Endothelial cell of umbilical vein (primary cell): ENCODE data around the gene CARD9. TPM values are rescaled to one million over a fixed set of nuclear protein-coding genes. Genes with fewer than 3 reads are reported as not detected.

ENCODE experiments used
- BruUV-seq: library from RNA; stranded (reverse); fragments of 400-500 nt; replicated peaks from 2 replicates; lab custom pipeline; 2021; lab: Mats Ljungman, UMichigan
- CTCF ChIA-PET: fragments of 300-600, 350-600 bp; sonication (Branson Sonifier 250); formaldehyde crosslinking; loops from one replicate; lab custom pipeline; 2021; ENCODE audit warnings: antibody characterized with exemption, inconsistent platforms; lab: Charles Lee
- POLR2A ChIA-PET: fragments of 300-600, 350-600 bp; sonication (Branson Sonifier 250); formaldehyde crosslinking; loops from one replicate; lab custom pipeline; 2021; ENCODE audit warnings: antibody characterized with exemption, inconsistent platforms; lab: Charles Lee
- DNase-seq: peaks from one replicate; pipeline ENCODE4 v3.0.0-alpha.2; 2011; ENCODE audit warnings: low read depth, low spot score
- FAIRE-seq: peaks from 2 replicates; lab custom pipeline; 2011; peaks lifted over from hg19 to GRCh38; lab: Jason Lieb, UNC
- H2AFZ ChIP-seq: 2 replicates; pipeline ENCODE4 v1.6.0; 2012; ENCODE audit warnings: low read depth, low read length, control low read depth, inconsistent platforms
- H3K27ac ChIP-seq: 2 replicates; pipeline ENCODE4 v1.5.1; 2011; ENCODE audit warnings: low read depth, mild to moderate bottlenecking, control low read depth, low read length, moderate library complexity; ENCODE audit not compliant: insufficient read depth
- H3K27me3 ChIP-seq, 2 experiments: 2 replicates each; pipeline versions ENCODE4 v1.6.0 to v1.6.1; 2011; ENCODE audit warnings: low read length in 2 of 2, mixed read lengths in 1 of 2; ENCODE audit not compliant: control insufficient read depth in 2 of 2, insufficient read depth in 2 of 2
- H3K36me3 ChIP-seq, 2 experiments: 2 replicates in 1 of 2; 3 replicates in 1 of 2; pipeline ENCODE4 v1.5.1; 2011; ENCODE audit warnings: low read length in 2 of 2, mild to moderate bottlenecking in 1 of 2, moderate library complexity in 1 of 2; ENCODE audit not compliant: control insufficient read depth in 2 of 2, insufficient read depth in 2 of 2; ENCODE audit errors: extremely low read depth in 1 of 2
- H3K4me1 ChIP-seq: 3 replicates; pipeline ENCODE4 v1.5.1; 2011; ENCODE audit warnings: mild to moderate bottlenecking, low read length; ENCODE audit not compliant: control insufficient read depth, insufficient read depth; ENCODE audit errors: extremely low read depth
- H3K4me2 ChIP-seq: 2 replicates; pipeline ENCODE4 v1.6.1; 2011; ENCODE audit warnings: low read length, control low read depth, mixed read lengths; ENCODE audit not compliant: insufficient read depth
- H3K4me3 ChIP-seq, 3 experiments: fragments of 200-600 bp in 1 of 3; sonication (generic), shearing (Covaris generic) in 1 of 3; replicated peaks in 1 of 3; 2 replicates each; pipeline ENCODE4 v1.5.1; 2011 to 2016; ENCODE audit warnings: control low read depth in 3 of 3, low read length in 3 of 3, mild to moderate bottlenecking in 2 of 3, inconsistent platforms in 1 of 3, low read depth in 1 of 3, moderate library complexity in 1 of 3; ENCODE audit not compliant: insufficient read depth in 1 of 3
- H3K79me2 ChIP-seq: 2 replicates; pipeline ENCODE4 v1.6.0; 2012; ENCODE audit warnings: low read length, inconsistent platforms; ENCODE audit not compliant: control insufficient read depth, insufficient read depth
- H3K9ac ChIP-seq: replicated peaks from 2 replicates; pipeline ENCODE3; 2011; ENCODE audit warnings: low read length, control low read depth; ENCODE audit not compliant: insufficient read depth; ENCODE audit errors: extremely low read depth
- H3K9me1 ChIP-seq: replicated peaks from 3 replicates; pipeline ENCODE4 v1.6.0; 2011; ENCODE audit warnings: mild to moderate bottlenecking, low read length; ENCODE audit not compliant: control insufficient read depth, insufficient read depth; ENCODE audit errors: extremely low read depth
- H3K9me3 ChIP-seq: replicated peaks from 2 replicates; pipeline ENCODE4 v1.5.1; 2012; ENCODE audit warnings: low read length, inconsistent platforms; ENCODE audit not compliant: control insufficient read depth, insufficient read depth
- H4K20me1 ChIP-seq: replicated peaks from 2 replicates; pipeline ENCODE3; 2011; ENCODE audit warnings: mild to moderate bottlenecking, low read length; ENCODE audit not compliant: control insufficient read depth, insufficient read depth; ENCODE audit errors: extremely low read depth
- CTCF ChIP-seq, 2 donors: IDR thresholded peaks; 1 replicate in 1 of 2; 2 replicates in 1 of 2; pipeline ENCODE4 v1.5.1; 2011; ENCODE audit warnings: low read length in 2 of 2, mild to moderate bottlenecking in 2 of 2, moderate library complexity in 2 of 2, control low read depth in 1 of 2, inconsistent platforms in 1 of 2, low read depth in 1 of 2; ENCODE audit not compliant: insufficient read depth in 1 of 2; ENCODE audit errors: extremely low read depth in 1 of 2
- EZH2 ChIP-seq: IDR thresholded peaks from 2 replicates; pipeline ENCODE4 v1.6.1; 2012; ENCODE audit warnings: borderline replicate concordance, low read depth, mild to moderate bottlenecking, moderate library complexity, low read length, inconsistent platforms; ENCODE audit not compliant: severe bottlenecking
- GATA2 ChIP-seq: IDR thresholded peaks from 2 replicates; pipeline ENCODE4 v1.7.0; 2011; ENCODE audit warnings: low read depth, mild to moderate bottlenecking, moderate library complexity, mixed read lengths, low read length; ENCODE audit not compliant: insufficient read length, insufficient read depth
- JUN ChIP-seq: IDR thresholded peaks from 2 replicates; pipeline ENCODE4 v1.6.1; 2011; ENCODE audit warnings: borderline replicate concordance, low read depth; ENCODE audit not compliant: insufficient read length, insufficient read depth
- POLR2AphosphoS5 ChIP-seq: IDR thresholded peaks from 2 replicates; pipeline ENCODE4 v1.6.1; 2012; ENCODE audit warnings: low read depth, mild to moderate bottlenecking, control low read depth, low read length, moderate library complexity; ENCODE audit not compliant: insufficient read depth
- dilution Hi-C: fragments of 300-500 bp; cut with MboI; formaldehyde crosslinking; loops from one replicate; pipeline ENCODE4 v1.15.0; 2019; ENCODE audit warnings: low sequenced_read_pairs; ENCODE audit not compliant: extremely low pct_ligation_motif_present
- intact Hi-C: fragments of 100-400 bp; cut with micrococcal nuclease; formaldehyde crosslinking; loops from one replicate; pipeline ENCODE4 v1.10.0; 2022
- polyA plus RNA-seq, 4 experiments: library from polyadenylated mRNA; depleted of rRNA in 3 of 4; stranded (reverse) in 3 of 4; unstranded in 1 of 4; fragments of >200 nt; gene quantifications; 2 replicates each; pipeline versions ENCODE4 v1.2.1 to v1.2.3, GENCODE V29; 2011 to 2012; ENCODE audit warnings: missing spikeins in 1 of 4
- total RNA-seq: library from RNA; stranded (reverse); gene quantifications from 2 replicates; pipeline ENCODE4 v1.2.3, GENCODE V29; 2021

Gene CARD9
- total and polyA plus RNA-seq, 2 donors (not counting 3 experiments of a cell fraction or from before 2014, with no cell fraction given) = 0.22 to 0.71 TPM

- POLR2A ChIA-PET = interaction anchor here (1.1 kb wide), 1 partner anchor 16 kb away, joined by 3 read pairs; no protein-coding TSS in a partner anchor
- Histone ChIP-seq H4K20me1 (no peaks in the 10 kb centered on the region), H3K4me1 (peaks cover 20% of the 10 kb centered on the region), H3K79me2 (peaks cover 40% of the 10 kb centered on the region), H3K9me3 (no peaks in the 10 kb centered on the region), H3K27ac (no peak overlapping the region), H3K4me2 (no peak overlapping the region), H3K9ac (no peak overlapping the region), H3K36me3 (peaks cover 0 to 4% of the 10 kb centered on the region in 2 experiments), H2AFZ (no peak overlapping the region), H3K9me1 (no peaks in the 10 kb centered on the region), H3K4me3 (no peak overlapping the region), H3K27me3 (no peaks in the 10 kb centered on the region)
- intact Hi-C loops = no loop called here
- CTCF ChIA-PET = interaction anchor here (1.0 to 1.1 kb wide), 2 partner anchors 16 to 17 kb away, joined by 3 to 4 read pairs; no protein-coding TSS in a partner anchor
- no TSS peak for BruUV-seq
- TF ChIP-seq JUN = no peak
- peak; percentile 26 for FAIRE-seq
- no peak for DNase-seq
- dilution Hi-C loops = no loop called here
Measured at GRCh38 chr9:136329636-136330405, 43.6 kb downstream of the CARD9 start.

GRCh38 chr9:136329211-136329627, 44.2 kb downstream of the CARD9 start:
- H3K9me1 ChIP-seq = no peaks in the 10 kb centered on the region
- no peak overlapping the region for H2AFZ ChIP-seq
- peak overlapping the region; percentile 94 for H3K4me2 ChIP-seq
- no peak overlapping the region for H3K27ac ChIP-seq
- intact Hi-C loops = no loop called here
- H3K27me3 ChIP-seq = no peaks in the 10 kb centered on the region
- BruUV-seq = no TSS peak
- ChIA-PET CTCF (interaction anchor here (0.8 to 1.1 kb wide), 4 partner anchors 9 to 34 kb away, joined by 3 to 4 read pairs (median 3); no protein-coding TSS in a partner anchor), POLR2A (no interaction called here)
- H3K36me3 ChIP-seq = no peaks in the 10 kb centered on the region
- no peaks in the 10 kb centered on the region for H4K20me1 ChIP-seq
- H3K4me1 ChIP-seq = peaks cover 20% of the 10 kb centered on the region
- dilution Hi-C loops = no loop called here
- peaks cover 40% of the 10 kb centered on the region for H3K79me2 ChIP-seq
- H3K9me3 ChIP-seq = no peaks in the 10 kb centered on the region
- no peak for TF ChIP-seq EZH2
- no peak for TF ChIP-seq GATA2
- TF ChIP-seq CTCF (IDR thresholded peaks at IDR 0.05; ENCODE audit: extremely low read depth in 1 of 2, insufficient read depth in 1 of 2, low read depth in 1 of 2, low read length in 2 of 2) = no peak
- no peak for TF ChIP-seq POLR2AphosphoS5
- no peak for FAIRE-seq
- no peak for DNase-seq
- peak overlapping the region; percentile 87 for H3K9ac ChIP-seq
- H3K4me3 ChIP-seq = peak overlapping the region in 2 of 3 experiments; percentile 66 to 80
